NT2/D1 (cell line): ENCODE data around the gene C3orf22.
"Not testable (repeated sequence)": the region's sequence is repeated elsewhere in the genome, so short reads cannot be mapped to it uniquely, and the experiment has no call there.

ENCODE experiments used
- YY1 ChIP-seq: IDR thresholded peaks from 2 replicates; pipeline ENCODE4 v1.6.1; 2011; ENCODE audit not compliant: insufficient read length, insufficient read depth
- ZNF274 ChIP-seq: IDR thresholded peaks from 2 replicates; pipeline ENCODE4 v1.6.1; 2011; ENCODE audit warnings: mild to moderate bottlenecking, low read depth, low read length

GRCh38 chr3:126591515-126591914, 32.8 kb upstream of the C3orf22 start:
- TF ChIP-seq ZNF274, YY1: not testable (repeated sequence)
